Stomach (tissue), 4 donors: ENCODE data around the gene EXOC2.

Experiments
- CTCF ChIP-seq, 7 experiments: fragments of 450-650 bp in 4 of 7; fragments of 200-600 bp in 3 of 7; sonication (generic) in 3 of 7; IDR thresholded peaks; one replicate each; pipeline ENCODE4 v1.5.1; 2016 to 2019; ENCODE audit warnings: antibody characterized with exemption in 7 of 7, control low read depth in 2 of 7, mild to moderate bottlenecking in 1 of 7
- POLR2A ChIP-seq, 4 donors: fragments of 450-650 bp; IDR thresholded peaks; one replicate each; pipeline ENCODE4 v1.6.1; 2016; ENCODE audit warnings: antibody characterized with exemption in 4 of 4, control low read depth in 2 of 4, mild to moderate bottlenecking in 1 of 4, moderate library complexity in 1 of 4
- POLR2AphosphoS5 ChIP-seq, 3 donors: sonication (generic); formaldehyde crosslinking; IDR thresholded peaks; one replicate each; pipeline ENCODE4 v1.6.1; 2016; ENCODE audit warnings: antibody characterized with exemption in 3 of 3

- no peak for TF ChIP-seq CTCF (IDR thresholded peaks at IDR 0.05)
- no peak for TF ChIP-seq POLR2A (IDR thresholded peaks at IDR 0.05)
- no peak for TF ChIP-seq POLR2AphosphoS5 (IDR thresholded peaks at IDR 0.05)
These were observed 57.7 kb downstream of the EXOC2 start for GRCh38 chr6:635233-635632.
